ENCODE measurements around the gene ANKRD33. TPM values are rescaled to one million over a fixed set of nuclear protein-coding genes. Genes with fewer than 3 reads are reported as not detected.

ANKRD33 gene
- total and polyA plus RNA-seq, 5 donors from 2014 or later = not detected

DNA sequence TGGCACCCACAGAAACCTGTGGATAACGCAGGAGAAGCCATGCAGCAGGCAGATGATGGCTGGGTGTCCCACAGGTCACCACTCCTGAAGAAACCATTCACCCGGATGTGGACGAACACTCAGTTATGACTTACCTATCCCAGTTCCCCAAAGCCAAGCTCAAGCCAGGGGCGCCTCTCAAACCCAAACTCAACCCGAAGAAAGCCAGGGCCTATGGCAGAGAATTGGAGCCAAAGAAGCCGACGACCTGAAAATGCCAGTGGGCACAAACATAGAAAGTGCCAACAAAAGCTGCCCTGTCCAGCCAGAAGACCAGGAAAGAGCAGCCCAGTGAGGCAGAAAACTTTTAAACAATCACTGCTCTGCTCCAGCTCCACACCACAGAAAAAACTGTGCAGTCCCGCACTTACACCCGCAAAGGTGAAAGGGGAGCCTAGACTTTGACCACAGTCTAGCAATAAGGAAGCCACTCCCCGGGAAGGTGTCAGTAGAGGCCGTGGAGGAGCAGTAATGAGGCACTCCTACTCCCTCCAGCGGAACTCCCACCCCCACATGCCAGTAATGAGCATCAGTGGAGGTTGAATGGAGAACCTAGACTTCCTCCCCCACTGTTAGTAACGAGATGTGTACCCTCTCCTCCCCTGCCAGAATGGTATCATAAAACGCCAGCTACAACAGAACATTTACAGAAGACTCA is 13.4 kb downstream of the ANKRD33 start:
- DNase-seq = no peak
- H3K36me3 Mint-ChIP-seq = no peaks in the 10 kb centered on the region

DNA sequence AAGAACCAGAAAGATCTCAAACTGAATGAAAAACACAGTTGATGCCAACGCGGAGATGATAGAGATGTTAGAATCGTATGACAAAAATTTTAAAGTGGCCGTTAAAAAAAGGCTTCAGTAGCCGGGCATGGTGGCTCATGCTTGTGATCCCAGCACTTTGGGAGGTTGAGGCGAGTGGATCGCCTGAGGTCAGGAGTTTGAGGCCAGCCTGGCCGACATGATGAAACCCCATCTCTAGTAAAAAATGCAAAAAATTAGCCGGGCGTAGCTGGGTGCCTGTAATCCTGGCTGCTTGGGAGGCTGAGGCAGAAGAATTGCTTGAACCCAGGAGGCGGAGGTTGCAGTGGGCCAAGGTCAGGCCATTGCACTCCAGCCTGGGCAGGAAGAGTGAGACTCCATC is 14.0 kb downstream of the ANKRD33 start:
- Histone ChIP-seq H3K4me3 (ENCODE audit: low read depth, low read length) (no peak overlapping the region), H3K4me1 (ENCODE audit: control insufficient read depth, insufficient read depth, low read length, poor library complexity, severe bottlenecking) (no peaks in the 10 kb centered on the region)

More for the DNA sequence above, 13.4 kb downstream of the ANKRD33 start:
- Histone ChIP-seq H3K27me3 (ENCODE audit: control insufficient read depth, insufficient read depth, low read length) (peaks cover 2% of the 10 kb centered on the region), H3K27ac (ENCODE audit: insufficient read depth, low read length, poor library complexity, severe bottlenecking) (no peak overlapping the region), H3K4me1 (ENCODE audit: control insufficient read depth, insufficient read depth, low read length, poor library complexity, severe bottlenecking) (no peaks in the 10 kb centered on the region), H3K9me3 (ENCODE audit: control insufficient read depth in 2 of 2, low read length in 2 of 2) (no peaks in the 10 kb centered on the region), H3K4me3 (ENCODE audit: low read depth, low read length) (no peak overlapping the region), H3K36me3 (ENCODE audit: control insufficient read depth, insufficient read depth, low read length) (no peaks in the 10 kb centered on the region)
- Mint-ChIP-seq H3K27me3 (peaks cover 27% of the 10 kb centered on the region), H3K4me1 (peaks cover 0 to 2% (median 0%) of the 10 kb centered on the region in 4 donors), H3K9me3 (no peaks in the 10 kb centered on the region), H3K27ac (no peak overlapping the region), H3K4me3 (no peak overlapping the region)
- no peak for ATAC-seq (ENCODE audit: low read depth in 2 of 2)

DNA sequence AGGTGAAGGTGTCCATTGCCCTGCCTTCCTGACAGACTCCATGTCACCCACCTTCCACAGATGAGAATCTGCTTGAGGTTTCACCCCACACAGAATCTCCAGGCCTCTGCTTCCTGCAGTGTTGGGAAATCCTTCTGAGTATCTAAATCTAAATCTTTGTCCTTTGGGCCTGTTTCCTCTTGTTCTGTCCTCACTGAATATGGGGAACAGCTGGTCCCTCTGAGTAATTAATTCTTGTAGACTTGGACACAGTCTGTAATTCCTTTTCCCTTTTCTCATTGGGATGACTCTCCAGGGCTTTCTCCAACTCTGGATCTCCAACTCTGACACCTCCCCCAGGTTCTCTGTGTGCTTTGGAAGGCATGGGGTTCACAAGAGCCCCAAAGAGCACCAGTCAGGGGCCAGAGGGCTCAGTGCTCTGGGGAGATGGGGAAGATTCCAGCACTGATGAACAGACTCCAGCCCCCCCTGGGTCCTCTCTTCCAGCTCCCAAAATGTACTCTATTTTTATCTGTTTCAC is 17.1 kb downstream of the ANKRD33 start:
- no peaks in the 10 kb centered on the region for H3K9me3 ChIP-seq (ENCODE audit: control insufficient read depth in 2 of 2, low read length in 2 of 2)
- H3K27me3 ChIP-seq (ENCODE audit: control insufficient read depth, insufficient read depth, low read length) = peaks cover 16% of the 10 kb centered on the region
- H3K4me1 ChIP-seq (ENCODE audit: control insufficient read depth, insufficient read depth, low read length, poor library complexity, severe bottlenecking) = no peaks in the 10 kb centered on the region
- H3K4me3 ChIP-seq (ENCODE audit: low read depth, low read length) = no peak overlapping the region
- Mint-ChIP-seq H3K4me3 (no peak overlapping the region), H3K4me1 (peaks cover 0 to 2% (median 0%) of the 10 kb centered on the region in 4 donors), H3K36me3 (no peaks in the 10 kb centered on the region), H3K27me3 (peaks cover 34% of the 10 kb centered on the region), H3K9me3 (peaks cover 0 to 2% (median 0%) of the 10 kb centered on the region in 7 donors), H3K27ac (no peak overlapping the region)
- ATAC-seq (ENCODE audit: low read depth in 2 of 2) (no peak), DNase-seq (no peak)
- H3K36me3 ChIP-seq (ENCODE audit: control insufficient read depth, insufficient read depth, low read length) = no peaks in the 10 kb centered on the region
- no peak overlapping the region for H3K27ac ChIP-seq (ENCODE audit: insufficient read depth, low read length, poor library complexity, severe bottlenecking)

More for the DNA sequence above, 14.0 kb downstream of the ANKRD33 start:
- Histone ChIP-seq H3K27me3 (ENCODE audit: control insufficient read depth, insufficient read depth, low read length) (peaks cover 4% of the 10 kb centered on the region), H3K9me3 (ENCODE audit: control insufficient read depth in 2 of 2, low read length in 2 of 2) (no peaks in the 10 kb centered on the region), H3K36me3 (ENCODE audit: control insufficient read depth, insufficient read depth, low read length) (no peaks in the 10 kb centered on the region), H3K27ac (ENCODE audit: insufficient read depth, low read length, poor library complexity, severe bottlenecking) (no peak overlapping the region)
- H3K4me1 Mint-ChIP-seq = peaks cover 0 to 2% (median 0%) of the 10 kb centered on the region in 4 donors
- no peaks in the 10 kb centered on the region for H3K36me3 Mint-ChIP-seq
- no peaks in the 10 kb centered on the region for H3K9me3 Mint-ChIP-seq
- H3K27me3 Mint-ChIP-seq = peaks cover 31% of the 10 kb centered on the region
- no peak overlapping the region for H3K27ac Mint-ChIP-seq
- ATAC-seq (ENCODE audit: low read depth in 2 of 2) (no peak), DNase-seq (no peak)
- no peak overlapping the region for H3K4me3 Mint-ChIP-seq

DNA sequence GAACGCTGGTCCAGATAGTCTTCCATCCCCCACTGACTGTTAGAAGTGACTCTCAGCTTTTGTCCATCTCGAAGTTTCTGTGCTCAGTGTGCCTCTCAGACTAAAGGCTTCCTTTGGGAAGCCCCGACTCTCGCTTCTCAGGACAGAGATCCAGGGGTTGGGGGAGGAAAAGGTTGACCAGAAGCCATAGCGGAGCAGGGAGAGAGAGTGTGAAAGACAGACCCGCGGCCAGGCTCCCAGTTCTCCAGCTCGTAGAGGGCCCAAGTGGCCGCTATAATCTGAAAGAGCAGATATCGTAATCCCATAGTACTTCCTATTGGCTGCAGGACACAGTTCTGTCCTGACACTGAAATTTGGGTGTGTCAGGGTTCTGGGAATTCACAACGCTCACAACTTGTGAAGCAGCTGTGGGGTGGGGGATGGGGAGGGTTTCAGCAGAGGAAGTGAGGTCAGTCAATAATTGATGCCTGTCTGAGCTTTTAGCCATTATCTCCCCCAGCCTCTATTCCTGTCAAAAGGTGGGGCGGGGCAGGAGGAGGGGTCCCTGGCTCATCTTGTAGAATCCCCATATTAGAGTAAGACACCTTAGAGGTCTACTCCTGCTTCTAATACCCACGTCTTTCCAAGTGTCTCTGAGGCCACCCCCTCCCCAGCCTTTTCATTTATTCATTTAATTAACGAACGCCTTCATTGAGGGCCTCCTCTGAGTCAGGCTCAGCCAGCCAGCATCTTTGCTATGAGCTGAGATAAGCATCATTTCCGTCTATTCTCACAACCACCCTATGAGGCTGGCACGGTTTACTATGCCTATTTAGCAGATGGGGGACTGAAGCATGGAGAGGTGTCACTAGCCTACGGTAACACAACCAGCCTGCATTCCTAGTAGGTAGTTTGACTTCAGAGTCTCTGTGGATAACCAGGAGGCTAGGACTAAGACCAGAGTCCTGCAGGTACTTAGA is 17.8 kb downstream of the ANKRD33 start:
- Histone ChIP-seq H3K27me3 (ENCODE audit: control insufficient read depth, insufficient read depth, low read length) (peaks cover 16% of the 10 kb centered on the region), H3K27ac (ENCODE audit: insufficient read depth, low read length, poor library complexity, severe bottlenecking) (no peak overlapping the region), H3K4me1 (ENCODE audit: control insufficient read depth, insufficient read depth, low read length, poor library complexity, severe bottlenecking) (no peaks in the 10 kb centered on the region), H3K9me3 (ENCODE audit: control insufficient read depth in 2 of 2, low read length in 2 of 2) (no peaks in the 10 kb centered on the region), H3K36me3 (ENCODE audit: control insufficient read depth, insufficient read depth, low read length) (no peaks in the 10 kb centered on the region), H3K4me3 (ENCODE audit: low read depth, low read length) (no peak overlapping the region)
- no peak for DNase-seq
- no peak overlapping the region for H3K4me3 Mint-ChIP-seq
- ATAC-seq (ENCODE audit: low read depth in 2 of 2) = no peak
- peaks cover 0 to 2% (median 0%) of the 10 kb centered on the region in 7 donors for H3K9me3 Mint-ChIP-seq
- no peaks in the 10 kb centered on the region for H3K36me3 Mint-ChIP-seq
- peaks cover 0 to 2% (median 0%) of the 10 kb centered on the region in 4 donors for H3K4me1 Mint-ChIP-seq
- H3K27ac Mint-ChIP-seq = no peak overlapping the region
- peaks cover 34% of the 10 kb centered on the region for H3K27me3 Mint-ChIP-seq

GRCh38 chr12:51906430-51907082 is 18.7 kb downstream of the ANKRD33 start:
- H3K9me3 Mint-ChIP-seq = peaks cover 0 to 2% (median 0%) of the 10 kb centered on the region in 7 donors
- DNase-seq = no peak
- peaks cover 16% of the 10 kb centered on the region for H3K27me3 ChIP-seq (ENCODE audit: control insufficient read depth, insufficient read depth, low read length)
- no peak overlapping the region for H3K4me3 ChIP-seq (ENCODE audit: low read depth, low read length)
- H3K4me1 ChIP-seq (ENCODE audit: control insufficient read depth, insufficient read depth, low read length, poor library complexity, severe bottlenecking) = no peaks in the 10 kb centered on the region
- no peaks in the 10 kb centered on the region for H3K36me3 ChIP-seq (ENCODE audit: control insufficient read depth, insufficient read depth, low read length)
- peak overlapping the region in 1 of 4 donors; percentile 19 for H3K4me3 Mint-ChIP-seq
- peaks cover 0 to 2% (median 0%) of the 10 kb centered on the region in 4 donors for H3K4me1 Mint-ChIP-seq
- no peaks in the 10 kb centered on the region for H3K9me3 ChIP-seq (ENCODE audit: control insufficient read depth in 2 of 2, low read length in 2 of 2)
- no peak overlapping the region for H3K27ac ChIP-seq (ENCODE audit: insufficient read depth, low read length, poor library complexity, severe bottlenecking)
- H3K27me3 Mint-ChIP-seq = peaks cover 34% of the 10 kb centered on the region
- H3K36me3 Mint-ChIP-seq = no peaks in the 10 kb centered on the region
- H3K27ac Mint-ChIP-seq = peak overlapping the region in 1 of 3 donors; percentile 71
- ATAC-seq (ENCODE audit: low read depth in 2 of 2) = no peak

GRCh38 chr12:51907083-51907855 is 19.4 kb downstream of the ANKRD33 start, which contains the start of gene ACVRL1:
TSS of gene ACVRL1 (plus strand) at chr12:51907504. CDS start at chr12:51912475, 4,971 bp downstream.
- H3K4me1 ChIP-seq (ENCODE audit: control insufficient read depth, insufficient read depth, low read length, poor library complexity, severe bottlenecking) = no peaks in the 10 kb centered on the region
- H3K36me3 Mint-ChIP-seq = no peaks in the 10 kb centered on the region
- H3K27ac Mint-ChIP-seq = peak within 1 kb of the TSS in 1 of 3 donors; percentile 71
- peaks cover 0 to 2% (median 0%) of the 10 kb centered on the region in 7 donors for H3K9me3 Mint-ChIP-seq
- ATAC-seq (ENCODE audit: low read depth in 2 of 2) (no peak), DNase-seq (no peak)
- no peak within 1 kb of the TSS for H3K4me3 ChIP-seq (ENCODE audit: low read depth, low read length)
- H3K27me3 ChIP-seq (ENCODE audit: control insufficient read depth, insufficient read depth, low read length) = peaks cover 16% of the 10 kb centered on the region
- H3K4me3 Mint-ChIP-seq = peak within 1 kb of the TSS in 1 of 4 donors; percentile 19
- H3K27me3 Mint-ChIP-seq = peaks cover 34% of the 10 kb centered on the region
- peaks cover 0 to 2% (median 0%) of the 10 kb centered on the region in 4 donors for H3K4me1 Mint-ChIP-seq
- H3K36me3 ChIP-seq (ENCODE audit: control insufficient read depth, insufficient read depth, low read length) = no peaks in the 10 kb centered on the region
- H3K27ac ChIP-seq (ENCODE audit: insufficient read depth, low read length, poor library complexity, severe bottlenecking) = no peak within 1 kb of the TSS
- H3K9me3 ChIP-seq (ENCODE audit: control insufficient read depth in 2 of 2, low read length in 2 of 2) = no peaks in the 10 kb centered on the region
